Measurements from ENCODE around the gene GALNT11. TPM values are rescaled to one million over a fixed set of nuclear protein-coding genes. Genes with fewer than 3 reads are reported as not detected.

GALNT11 gene
- total and polyA plus RNA-seq, 2 of the 4 experiments (the other 2 are of a cell fraction): 24.4 to 29.3 TPM

GRCh38 chr7:152103691-152104090 lies 78.2 kb downstream of the GALNT11 start:
- Histone ChIP-seq H3K9me1 (ENCODE audit: insufficient read depth, low read length) (peaks cover 4% of the 10 kb centered on the region), H2AK9ac (replicated peaks; ENCODE audit: low read depth, low read length, poor library complexity) (no peak overlapping the region), H3K36me3 (ENCODE audit: control insufficient read depth, insufficient read depth, low read length) (peaks cover 12% of the 10 kb centered on the region), H3K18ac (ENCODE audit: low read depth, low read length) (no peak overlapping the region), H3K79me1 (ENCODE audit: low read depth in 1 of 2, low read length in 2 of 2) (0 out of 4 replicates have a peak, but pooled peaks cover 0 to 3% of the 10 kb centered on the region in 2 experiments), H3K4ac (ENCODE audit: low read depth, low read length) (no peak overlapping the region), H3K56ac (ENCODE audit: extremely low read depth, insufficient read depth, low read length) (no peak overlapping the region), H3K4me1 (ENCODE audit: control insufficient read depth, insufficient read depth, low read length) (peaks cover 4% of the 10 kb centered on the region; the same call in 1 of the 2 replicates), H4K5ac (ENCODE audit: low read depth, low read length) (no peak overlapping the region), H4K20me1 (ENCODE audit: insufficient read depth, low read length) (no peaks in the 10 kb centered on the region), H3K4me3 (ENCODE audit: insufficient read depth, low read depth, low read length) (no peak overlapping the region), H2AFZ (replicated peaks; ENCODE audit: low read length, poor library complexity) (no peak overlapping the region), H3K9ac (ENCODE audit: low read depth, low read length) (no peak overlapping the region), H3K14ac (replicated peaks; ENCODE audit: low read depth, low read length) (no peak overlapping the region), H3K4me2 (ENCODE audit: low read depth, low read length) (no peak overlapping the region), H3K27ac (ENCODE audit: insufficient read depth, low read length) (no peak overlapping the region), H2BK20ac (ENCODE audit: low read depth, low read length) (no peak overlapping the region), H2BK120ac (ENCODE audit: low read depth, low read length) (no peak overlapping the region), H4K8ac (ENCODE audit: low read depth in 2 of 2, low read length in 2 of 2) (no peak overlapping the region), H4K91ac (ENCODE audit: insufficient read depth, low read depth, low read length) (no peak overlapping the region), H3K9me3 (ENCODE audit: control insufficient read depth, insufficient read depth, low read length) (no peaks in the 10 kb centered on the region), H3K23ac (ENCODE audit: low read depth, low read length) (no peak overlapping the region), H2BK5ac (ENCODE audit: low read depth, low read length, poor library complexity, severe bottlenecking) (no peak overlapping the region), H2AK5ac (ENCODE audit: low read depth, low read length) (no peak overlapping the region), H2BK15ac (ENCODE audit: low read depth, low read length) (no peak overlapping the region), H3K27me3 (ENCODE audit: control insufficient read depth, insufficient read depth, low read length) (no peaks in the 10 kb centered on the region)
- CTCF ChIA-PET: no interaction called here
- in situ Hi-C loops (cut with MboI; ENCODE audit: low sequenced_read_pairs): no loop called here
- DNase-seq (no peak), ATAC-seq (ENCODE audit: low read depth) (no peak)
- TF ChIP-seq BHLHE40 (IDR thresholded peaks at IDR 0.05; ENCODE audit: low read depth, low read length) (no peak), NFE2L2 (IDR thresholded peaks at IDR 0.05; ENCODE audit: low read depth, low read length) (no peak), RAD21 (IDR thresholded peaks at IDR 0.05; ENCODE audit: low read length) (no peak)
- dilution Hi-C loops (cut with HindIII; ENCODE audit: low sequenced_read_pairs, unreplicated experiment): no loop called here
- intact Hi-C loops (cut with micrococcal nuclease): no loop called here
- BruUV-seq (replicated peaks): no TSS peak
- no CpG with 5 or more reads among the region's 5 CpGs for WGBS, 2 experiments (ENCODE audit: extremely low coverage in 2 of 2, insufficient read length in 1 of 2)
- POLR2A ChIA-PET (ENCODE audit: unreplicated experiment): no interaction called here

Data from IMR-90 (cell line).